Eye (tissue), 1 donor: Measurements from ENCODE around the gene SMTNL1.
A peak's percentile ranks its signal among the peaks of the same experiment; 100 is the strongest.

Experiments used
- DNase-seq: peaks from one replicate; pipeline ENCODE4 v3.0.0-alpha.2; 2015

Gene SMTNL1

DNA sequence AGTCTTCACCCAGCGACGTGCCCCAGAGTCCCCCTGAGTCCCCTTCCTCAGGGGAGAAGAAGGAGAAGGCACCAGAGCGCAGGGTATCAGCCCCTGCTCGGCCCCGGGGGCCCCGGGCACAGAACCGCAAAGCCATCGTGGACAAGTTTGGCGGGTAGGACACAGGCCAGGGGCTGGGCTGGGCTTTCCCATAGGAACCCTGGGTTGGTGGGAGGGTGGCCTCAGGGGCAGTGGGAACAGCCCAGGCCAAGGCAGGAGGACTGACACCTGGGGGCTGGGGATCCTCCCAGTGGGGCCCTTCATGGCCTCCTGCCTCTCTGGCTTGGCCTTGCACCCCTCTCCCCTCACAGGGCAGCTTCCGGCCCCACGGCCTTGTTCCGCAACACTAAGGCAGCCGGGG, 8.5 kb downstream of the SMTNL1 start:
- no peak for DNase-seq

DNA sequence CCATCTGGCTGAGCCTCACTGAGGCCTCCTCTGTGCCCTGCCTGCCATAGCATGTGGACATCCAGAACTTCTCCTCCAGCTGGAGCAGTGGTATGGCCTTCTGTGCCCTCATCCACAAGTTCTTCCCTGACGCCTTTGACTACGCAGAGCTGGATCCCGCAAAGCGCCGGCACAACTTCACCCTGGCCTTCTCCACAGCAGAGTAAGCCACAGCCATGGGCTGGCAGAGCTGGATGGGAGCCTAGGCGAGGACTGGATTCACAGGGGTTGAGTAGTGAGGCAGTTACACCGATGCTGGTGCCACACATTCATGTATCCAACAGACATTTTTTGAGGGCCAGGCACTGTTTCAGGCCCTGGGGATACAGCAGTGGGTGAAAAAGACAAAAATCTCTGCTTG, 9.1 kb downstream of the SMTNL1 start:
- DNase-seq: no peak

- DNase-seq: peak; percentile 33
Observed at GRCh38 chr11:57546869-57547475, 9.6 kb downstream of the SMTNL1 start.

DNA sequence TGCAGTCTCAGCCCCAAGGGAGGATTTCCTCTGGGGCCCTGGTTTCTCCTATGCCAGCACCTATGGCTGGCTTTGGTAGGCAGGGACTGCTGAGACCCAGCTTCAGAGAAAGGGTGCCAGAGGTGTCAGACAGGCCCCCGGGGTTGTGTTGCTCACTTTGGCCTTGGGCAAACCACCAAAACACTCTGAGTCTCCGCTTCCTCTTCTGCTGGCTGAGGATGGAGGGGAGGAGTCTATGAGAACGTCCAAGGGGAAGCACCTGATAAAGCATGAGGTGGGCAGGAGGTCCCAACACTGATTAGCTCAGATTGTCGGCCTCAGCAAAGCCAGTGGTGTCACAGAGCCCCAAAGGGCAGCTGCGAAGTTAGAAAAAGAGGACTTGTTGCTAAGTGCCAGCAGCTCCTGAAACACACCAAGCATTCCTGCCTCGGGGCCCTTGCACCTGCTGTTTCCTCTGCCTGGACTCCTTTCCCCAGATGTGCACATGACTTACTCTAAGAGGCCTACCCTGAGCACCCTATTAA, 10.5 kb downstream of the SMTNL1 start:
- no peak for DNase-seq

GRCh38 chr11:57549983-57550382, 12.6 kb downstream of the SMTNL1 start:
- DNase-seq: no peak

GRCh38 chr11:57551941-57552340, 14.5 kb downstream of the SMTNL1 start:
- DNase-seq: no peak

- no peak for DNase-seq
Observed at GRCh38 chr11:57552479-57552878, 15.1 kb downstream of the SMTNL1 start.

DNA sequence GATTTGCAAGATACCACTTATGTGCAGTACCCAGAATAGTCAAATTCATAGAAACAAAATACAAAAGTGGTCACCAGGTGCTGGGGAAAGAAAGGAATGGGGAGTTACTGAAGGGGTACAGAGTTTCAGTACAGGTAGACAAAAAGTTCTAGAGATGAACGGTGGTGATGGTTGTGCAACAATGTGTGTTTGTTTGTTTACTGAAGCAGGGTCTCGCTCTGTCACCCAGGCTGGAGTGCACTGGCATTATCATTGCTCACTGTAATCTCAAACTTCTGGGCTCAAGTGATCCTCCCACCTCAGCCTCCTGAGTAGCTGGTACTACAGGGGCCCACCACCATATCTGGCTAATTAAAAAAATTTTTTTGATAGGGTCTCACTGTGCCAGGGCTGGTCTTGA, 18.0 kb downstream of the SMTNL1 start:
- DNase-seq: no peak

DNA sequence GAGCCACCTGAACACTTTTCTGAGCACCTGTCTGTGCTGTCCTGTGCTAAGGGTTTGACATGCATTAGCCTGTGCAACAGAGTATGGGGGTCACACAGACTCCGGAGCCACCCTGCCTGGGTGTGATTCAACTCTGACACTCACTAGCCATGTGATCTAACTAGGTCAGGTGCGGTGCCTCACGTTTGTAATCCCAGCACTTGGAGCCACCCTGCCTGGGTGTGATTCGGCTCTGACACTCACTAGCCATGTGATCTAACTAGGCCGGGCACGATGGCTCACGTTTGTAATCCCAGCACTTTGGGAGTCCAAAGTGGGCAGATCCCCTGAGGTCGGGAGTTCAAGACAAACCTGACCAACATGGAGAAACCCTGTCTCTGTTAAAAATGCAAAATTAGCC, 18.6 kb downstream of the SMTNL1 start:
- DNase-seq: no peak

DNA sequence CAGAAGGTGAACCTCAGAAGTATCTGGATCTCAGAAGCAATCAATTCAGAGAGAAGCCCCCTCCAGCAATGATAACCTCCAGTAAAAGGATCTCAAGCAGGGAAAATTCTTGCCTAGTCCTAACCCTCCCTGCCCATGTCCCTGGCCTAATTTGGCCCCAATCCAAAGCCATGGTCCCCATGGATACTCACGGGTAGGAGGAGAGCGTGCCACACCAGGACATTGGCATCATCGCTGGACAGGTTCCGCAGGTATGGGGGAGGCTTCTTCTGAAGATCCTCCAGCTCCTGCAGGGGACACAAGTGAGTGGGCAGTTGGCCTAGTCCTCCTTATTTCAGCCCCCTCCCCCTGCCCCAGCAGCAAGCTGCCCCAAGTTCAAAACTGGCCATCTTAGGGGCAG, 22.8 kb downstream of the SMTNL1 start:
- no peak for DNase-seq

DNA sequence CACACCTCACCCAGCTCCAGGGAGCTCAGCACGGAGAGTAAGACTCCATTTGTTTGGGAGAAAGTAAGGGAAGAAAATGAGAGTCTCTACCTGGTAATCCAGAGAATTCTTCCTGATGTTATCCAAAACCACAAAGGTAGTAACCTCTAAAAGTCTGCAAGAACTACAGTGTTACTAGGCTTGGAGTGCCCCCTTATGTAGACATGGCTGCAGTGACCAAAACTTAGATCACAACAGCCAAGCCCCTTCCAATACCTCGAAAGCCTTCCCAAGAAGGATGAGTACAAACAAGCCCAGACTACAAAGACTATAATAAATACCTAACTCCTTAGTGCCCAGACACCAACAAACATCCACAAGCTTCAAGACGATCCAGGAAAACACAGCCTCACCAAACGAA, 25.2 kb downstream of the SMTNL1 start:
- no peak for DNase-seq

DNA sequence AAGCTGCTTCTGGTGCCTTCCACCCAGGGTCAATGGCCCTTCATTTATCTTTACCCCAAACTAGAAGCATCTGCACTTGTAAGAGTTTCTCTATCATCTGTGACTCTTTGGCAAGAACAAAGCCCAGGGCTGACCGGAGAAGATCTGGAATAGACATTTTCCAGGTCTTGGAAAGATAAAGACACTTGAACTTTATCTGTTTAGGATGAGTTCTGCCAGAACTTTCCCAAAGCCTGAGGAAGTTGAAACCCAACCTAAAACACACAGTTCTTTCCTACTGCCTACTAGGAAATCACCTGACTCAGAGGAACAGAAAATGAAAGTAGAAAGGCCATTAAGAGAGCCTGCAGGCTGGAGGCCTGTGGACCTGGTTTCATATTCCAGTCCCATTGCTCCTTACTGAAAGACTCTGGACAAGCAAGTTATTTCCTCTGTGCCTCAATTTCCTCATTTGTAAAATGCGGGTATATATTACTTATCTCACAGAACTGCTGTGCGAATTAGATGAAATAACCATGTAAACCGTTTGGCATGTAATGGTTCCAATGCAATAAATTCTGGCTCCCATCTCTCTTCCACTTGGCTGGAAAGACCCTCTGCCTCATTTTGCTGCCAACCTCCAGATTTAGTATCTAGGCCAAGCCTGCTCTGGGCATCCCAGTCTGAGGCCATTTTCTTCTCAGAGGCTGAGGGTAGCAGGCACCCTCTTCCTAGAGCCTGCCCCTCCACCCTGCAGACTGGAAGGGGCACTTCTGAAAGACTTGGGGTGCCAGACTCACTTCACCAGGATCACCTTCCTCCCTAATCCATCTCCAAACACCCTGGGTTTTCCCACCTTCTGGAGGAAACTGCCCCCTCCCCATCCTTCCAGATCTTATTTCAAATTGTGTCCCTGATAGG, 28.9 kb downstream of the SMTNL1 start:
- peak; percentile 13 for DNase-seq

DNA sequence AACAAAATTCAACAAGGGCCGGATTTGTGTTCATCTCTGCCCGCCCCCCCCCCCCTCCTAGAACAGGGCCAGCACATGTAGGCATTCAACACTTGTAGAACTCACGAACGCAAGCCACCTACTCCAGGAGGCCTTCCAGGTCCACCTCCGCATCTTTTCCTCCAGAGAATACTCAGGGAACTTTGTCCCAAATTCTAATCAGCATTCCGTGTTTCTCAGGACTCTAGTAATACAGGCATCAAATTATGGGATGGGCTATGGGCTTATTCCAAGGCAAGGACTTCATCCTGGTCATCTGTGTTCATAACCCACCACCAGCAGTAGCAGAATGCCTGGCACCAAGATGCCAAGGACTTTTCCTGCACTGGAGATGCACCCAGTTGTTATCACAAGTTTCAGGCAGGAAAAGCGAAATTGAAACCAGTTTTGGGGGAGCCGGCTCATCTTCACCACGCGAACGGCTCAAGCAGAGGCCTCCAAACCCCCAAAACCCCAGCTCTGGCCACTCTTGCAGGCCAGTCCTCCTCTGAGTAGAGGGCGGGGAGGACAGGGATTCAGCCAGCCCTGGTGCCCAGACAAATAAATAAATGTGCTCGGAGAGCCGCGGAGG, 29.6 kb downstream of the SMTNL1 start:
- DNase-seq: peak; percentile 76

DNA sequence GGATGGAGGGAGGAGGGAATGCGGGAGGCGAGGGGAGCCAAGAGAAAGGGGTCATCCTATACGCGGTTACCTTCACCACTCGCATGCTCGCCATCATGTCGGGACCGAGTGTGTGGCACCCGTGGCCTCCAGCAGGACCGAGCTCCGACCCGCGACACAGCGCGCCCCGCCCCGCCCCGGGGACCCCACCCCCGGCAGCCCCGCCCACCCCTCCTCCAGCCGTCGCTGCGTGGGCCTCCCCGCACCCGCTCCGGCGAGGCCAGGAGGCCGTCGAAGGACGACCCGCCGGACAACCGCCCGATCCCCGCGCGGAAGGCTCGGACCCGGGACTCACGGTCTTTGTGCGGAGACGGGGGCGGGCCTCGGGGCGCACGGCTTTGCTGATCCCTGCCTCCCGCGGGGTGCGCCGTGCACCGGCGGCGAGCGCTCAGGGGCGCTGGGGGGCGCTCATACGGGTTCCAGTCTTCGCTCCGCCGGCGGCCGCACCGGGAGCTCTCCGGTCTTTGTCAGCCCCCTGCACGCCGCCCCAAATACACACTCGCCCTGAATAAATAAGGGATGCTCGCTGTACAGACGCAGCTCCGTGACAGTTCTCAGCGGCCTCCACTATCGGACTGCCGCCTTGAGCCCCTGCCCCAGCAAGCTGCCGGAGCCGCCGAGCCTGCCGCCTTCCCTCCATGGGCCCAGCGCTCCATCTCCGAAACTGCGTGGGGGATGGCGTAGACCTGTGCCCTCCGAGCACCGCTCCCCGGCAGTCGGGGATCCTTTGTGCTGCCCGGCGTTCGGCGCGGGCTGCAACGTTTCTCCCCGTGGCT, 30.3 kb downstream of the SMTNL1 start, which contains the start of gene UBE2L6:
UBE2L6 (minus strand) TSS at position 158 of the 815 bp plus-strand sequence; CDS start at position 97, 61 bp downstream.
- peak; percentile 86 for DNase-seq

GRCh38 chr11:57568330-57568766, 31.0 kb downstream of the SMTNL1 start:
- DNase-seq: peak; percentile 97

- DNase-seq: no peak
Observed at GRCh38 chr11:57571606-57572005, 34.2 kb downstream of the SMTNL1 start.

- no peak for DNase-seq
Observed at GRCh38 chr11:57574061-57574460, 36.7 kb downstream of the SMTNL1 start.

GRCh38 chr11:57584341-57584740, 46.9 kb downstream of the SMTNL1 start:
- peak; percentile 90 for DNase-seq

- DNase-seq: peak; percentile 35
Observed at GRCh38 chr11:57585301-57585700, 47.9 kb downstream of the SMTNL1 start.

GRCh38 chr11:57586711-57587245, 49.4 kb downstream of the SMTNL1 start:
- no peak for DNase-seq

DNA sequence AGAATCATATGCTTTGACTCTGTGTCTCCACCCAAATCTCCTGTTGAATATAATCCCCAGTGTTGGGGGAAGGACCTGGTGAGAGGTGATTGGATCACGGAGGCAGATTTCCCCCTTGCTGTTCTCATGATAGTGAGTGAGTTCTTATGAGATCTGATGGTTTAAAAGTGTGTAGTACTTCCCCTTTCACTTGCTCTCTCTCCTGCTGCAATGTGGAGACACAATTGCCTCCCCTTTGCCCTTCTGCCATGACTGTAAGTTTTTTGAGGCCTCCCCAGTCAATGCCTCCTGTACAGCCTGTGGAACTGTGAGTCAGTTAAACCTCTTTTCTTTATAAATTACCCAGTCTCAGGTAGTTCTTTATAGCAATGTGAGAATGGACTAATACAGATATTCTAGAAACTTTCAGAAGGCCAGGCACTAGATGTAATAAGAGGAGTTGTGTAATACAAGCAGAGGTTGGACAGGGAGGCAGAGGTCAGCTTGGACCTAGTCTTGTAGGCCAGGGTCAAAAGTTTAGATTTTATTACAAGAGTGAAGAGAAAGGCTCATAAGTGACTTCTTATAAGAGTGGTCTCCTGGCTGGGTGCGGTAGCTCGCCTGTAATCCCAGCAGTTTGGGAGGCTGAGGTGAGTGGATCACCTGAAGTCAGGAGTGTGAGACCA, 50.8 kb downstream of the SMTNL1 start:
- DNase-seq: no peak
